ENCODE measurements around the gene PUS10.
A peak's percentile ranks its signal among the peaks of the same experiment; 100 is the strongest.
"Not testable (repeated sequence)": the region's sequence is repeated elsewhere in the genome, so short reads cannot be mapped to it uniquely, and the experiment has no call there.

Gene PUS10

DNA sequence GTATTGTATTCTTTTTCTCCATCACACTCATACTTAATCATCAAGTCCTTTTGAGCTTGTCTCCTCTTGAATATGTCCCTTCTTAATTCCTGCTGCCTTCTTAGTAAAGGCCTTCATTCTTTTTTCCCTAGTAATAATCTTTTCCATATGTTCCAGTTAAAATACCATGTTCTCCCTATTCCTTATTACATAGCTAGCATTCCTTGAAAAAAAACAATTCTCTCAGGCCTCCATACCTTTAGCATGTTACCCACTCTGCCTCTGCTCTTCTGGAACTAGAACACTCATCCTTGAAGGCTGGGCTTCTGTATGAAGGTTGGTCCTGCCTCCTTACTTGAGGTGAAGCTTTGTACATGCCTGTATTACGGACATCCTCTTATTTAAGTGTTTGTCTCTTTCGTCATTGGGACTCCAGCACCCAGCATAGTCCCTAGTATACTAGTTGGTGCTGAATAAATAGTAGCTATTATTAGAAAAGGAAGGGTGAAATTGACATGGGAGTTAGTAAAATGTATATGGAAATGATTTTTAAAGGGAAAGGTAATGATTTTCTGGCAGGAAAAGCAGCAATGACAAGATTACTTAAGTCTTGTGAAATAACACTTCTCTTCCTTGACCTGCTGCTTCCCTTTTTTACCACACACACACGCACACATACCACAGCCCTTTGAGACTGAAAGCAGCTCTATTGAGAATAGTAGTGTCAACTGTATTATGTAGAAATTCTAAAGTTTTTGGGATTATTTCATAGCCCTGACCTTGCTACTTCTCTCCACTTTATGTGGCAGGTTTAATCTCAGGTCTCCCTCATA, 91.1 kb downstream of the PUS10 start:
- DNase-seq (ENCODE audit: low read depth in 2 of 2) = peak; percentile 23 to 48
- H3K4me3 ChIP-seq (replicated peaks in 1 of 2; ENCODE audit: low read depth in 2 of 2, low read length in 2 of 2) = no peak overlapping the region
- TF ChIP-seq, protein P1, sequence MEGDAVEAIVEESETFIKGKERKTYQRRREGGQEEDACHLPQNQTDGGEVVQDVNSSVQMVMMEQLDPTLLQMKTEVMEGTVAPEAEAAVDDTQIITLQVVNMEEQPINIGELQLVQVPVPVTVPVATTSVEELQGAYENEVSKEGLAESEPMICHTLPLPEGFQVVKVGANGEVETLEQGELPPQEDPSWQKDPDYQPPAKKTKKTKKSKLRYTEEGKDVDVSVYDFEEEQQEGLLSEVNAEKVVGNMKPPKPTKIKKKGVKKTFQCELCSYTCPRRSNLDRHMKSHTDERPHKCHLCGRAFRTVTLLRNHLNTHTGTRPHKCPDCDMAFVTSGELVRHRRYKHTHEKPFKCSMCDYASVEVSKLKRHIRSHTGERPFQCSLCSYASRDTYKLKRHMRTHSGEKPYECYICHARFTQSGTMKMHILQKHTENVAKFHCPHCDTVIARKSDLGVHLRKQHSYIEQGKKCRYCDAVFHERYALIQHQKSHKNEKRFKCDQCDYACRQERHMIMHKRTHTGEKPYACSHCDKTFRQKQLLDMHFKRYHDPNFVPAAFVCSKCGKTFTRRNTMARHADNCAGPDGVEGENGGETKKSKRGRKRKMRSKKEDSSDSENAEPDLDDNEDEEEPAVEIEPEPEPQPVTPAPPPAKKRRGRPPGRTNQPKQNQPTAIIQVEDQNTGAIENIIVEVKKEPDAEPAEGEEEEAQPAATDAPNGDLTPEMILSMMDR (IDR thresholded peaks at IDR 0.05; ENCODE audit: low read depth, low read length) = no peak

DNA sequence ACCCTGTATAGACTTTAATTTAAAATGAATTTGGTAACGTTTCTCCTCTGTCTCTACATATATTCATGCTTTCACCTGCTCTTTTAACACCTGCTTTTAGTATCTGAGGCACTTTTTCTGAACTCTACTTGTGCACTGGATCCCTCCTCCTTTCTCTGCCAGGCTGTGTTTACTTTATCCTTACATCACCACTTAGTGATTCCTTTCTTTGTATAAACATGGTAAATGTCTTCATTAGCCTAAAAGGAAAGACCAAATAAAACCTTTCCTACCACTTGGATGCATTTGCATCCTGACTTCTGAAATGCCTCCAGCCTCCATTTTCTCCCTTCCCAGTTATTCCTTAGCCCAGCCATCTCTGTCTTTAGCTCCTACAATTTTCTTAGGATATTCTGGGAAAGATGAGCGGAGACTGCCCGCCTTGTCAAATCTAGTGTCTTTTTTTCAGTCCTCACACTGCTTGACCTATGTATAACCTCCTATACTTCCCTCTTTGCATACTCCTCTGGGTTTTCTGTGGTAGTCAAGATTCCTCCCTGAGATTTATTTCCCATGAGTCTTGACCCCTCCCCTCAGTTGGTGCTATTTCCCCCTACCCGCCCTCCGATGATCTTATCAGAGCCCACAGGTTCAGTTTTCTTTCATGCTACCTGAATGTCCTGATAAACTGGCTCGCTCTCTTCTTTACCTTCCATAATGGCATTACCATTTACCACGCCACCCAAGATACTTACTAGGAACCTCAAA, 91.9 kb downstream of the PUS10 start:
- TF ChIP-seq, protein P1 (IDR thresholded peaks at IDR 0.05; ENCODE audit: low read depth, low read length) = no peak
- no peak overlapping the region for H3K4me3 ChIP-seq (replicated peaks in 1 of 2; ENCODE audit: low read depth in 2 of 2, low read length in 2 of 2)
- no peak for DNase-seq (ENCODE audit: low read depth in 2 of 2)

DNA sequence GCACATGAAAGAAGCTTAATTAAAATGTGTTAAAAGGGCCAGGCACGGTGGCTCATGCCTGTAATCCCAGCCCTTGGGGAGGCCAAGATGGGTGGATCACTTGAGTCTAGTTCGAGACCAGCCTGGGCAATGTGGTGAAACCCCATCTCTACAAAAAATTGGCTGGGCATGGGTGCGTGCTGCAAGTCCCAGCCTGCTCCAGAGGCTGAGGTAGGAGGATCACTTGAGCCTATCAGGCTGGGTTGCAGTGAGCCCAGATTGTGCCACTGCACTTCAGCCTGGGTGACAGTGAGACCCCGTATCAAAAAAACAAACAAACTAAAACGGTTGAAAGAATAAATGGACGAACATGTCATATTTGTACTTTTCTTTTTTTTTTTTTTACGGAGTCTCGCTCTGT, 110.7 kb downstream of the PUS10 start:
- TF ChIP-seq, protein P1 (IDR thresholded peaks at IDR 0.05; ENCODE audit: low read depth, low read length) = no peak
- no peak overlapping the region for H3K4me3 ChIP-seq (replicated peaks in 1 of 2; ENCODE audit: low read depth in 2 of 2, low read length in 2 of 2)
- no peak for DNase-seq (ENCODE audit: low read depth in 2 of 2)

DNA sequence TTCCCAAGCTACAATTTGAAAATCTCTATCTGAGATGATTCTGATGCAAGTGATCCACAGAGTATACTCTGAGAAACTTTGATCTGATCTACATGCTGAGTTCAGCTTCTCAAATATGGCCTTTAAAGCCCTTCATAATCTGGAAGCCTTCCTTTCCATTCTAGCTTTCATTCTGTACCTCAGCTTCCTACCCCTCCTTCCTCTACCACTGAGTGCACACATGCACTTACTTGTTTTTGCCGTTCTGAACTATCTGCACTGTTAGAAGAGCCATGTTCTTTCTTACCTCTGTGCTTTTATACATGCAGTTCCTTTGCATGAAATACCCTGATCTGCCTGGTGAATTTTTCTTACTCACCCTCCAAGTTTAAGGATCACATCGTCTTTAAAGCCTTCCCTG, 111.7 kb downstream of the PUS10 start:
- H3K4me3 ChIP-seq (replicated peaks in 1 of 2; ENCODE audit: low read depth in 2 of 2, low read length in 2 of 2) = no peak overlapping the region
- TF ChIP-seq, protein P1 (IDR thresholded peaks at IDR 0.05; ENCODE audit: low read depth, low read length) = no peak
- no peak for DNase-seq (ENCODE audit: low read depth in 2 of 2)

DNA sequence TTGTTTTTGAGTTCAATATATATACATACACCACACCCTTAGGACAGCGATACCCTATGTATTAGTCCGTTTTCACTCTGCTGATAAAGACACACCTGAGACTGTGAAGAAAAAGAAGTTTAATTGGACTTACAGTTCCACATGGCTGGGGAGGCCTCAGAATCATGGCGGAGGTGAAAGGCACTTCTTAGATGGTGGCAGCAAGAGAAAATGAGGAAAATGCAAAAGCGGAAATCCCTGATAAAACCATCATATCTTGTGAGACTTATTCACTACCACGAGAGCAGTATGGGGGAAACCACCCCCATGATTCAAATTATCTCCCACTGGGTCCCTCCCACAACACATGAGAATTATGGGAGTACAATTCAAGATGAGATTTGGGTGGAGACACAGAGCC, 112.2 kb downstream of the PUS10 start:
- not testable (repeated sequence) for H3K4me3 ChIP-seq (replicated peaks in 1 of 2; ENCODE audit: low read depth in 2 of 2, low read length in 2 of 2); DNase-seq (ENCODE audit: low read depth in 2 of 2)

DNA sequence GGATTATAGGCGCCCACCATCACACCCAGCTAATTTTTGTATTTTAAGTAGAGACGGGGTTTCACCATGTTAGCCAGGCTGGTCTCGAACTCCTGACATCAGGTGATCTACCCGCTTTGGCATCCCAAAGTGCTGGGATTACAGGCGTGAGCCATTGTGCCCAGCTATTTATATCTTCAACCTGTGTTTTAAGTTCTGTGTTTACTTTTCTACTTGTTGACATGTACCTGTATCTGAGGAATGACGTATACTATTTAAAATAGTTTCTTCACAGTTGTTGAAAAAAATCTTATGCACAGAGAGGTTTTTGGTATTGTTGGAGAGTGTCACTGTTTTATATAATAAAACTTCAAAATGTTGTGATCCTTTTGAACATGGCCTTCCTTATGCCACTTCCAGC, 116.8 kb downstream of the PUS10 start:
- H3K4me3 ChIP-seq (replicated peaks in 1 of 2; ENCODE audit: low read depth in 2 of 2, low read length in 2 of 2); DNase-seq (ENCODE audit: low read depth in 2 of 2): not testable (repeated sequence)

DNA sequence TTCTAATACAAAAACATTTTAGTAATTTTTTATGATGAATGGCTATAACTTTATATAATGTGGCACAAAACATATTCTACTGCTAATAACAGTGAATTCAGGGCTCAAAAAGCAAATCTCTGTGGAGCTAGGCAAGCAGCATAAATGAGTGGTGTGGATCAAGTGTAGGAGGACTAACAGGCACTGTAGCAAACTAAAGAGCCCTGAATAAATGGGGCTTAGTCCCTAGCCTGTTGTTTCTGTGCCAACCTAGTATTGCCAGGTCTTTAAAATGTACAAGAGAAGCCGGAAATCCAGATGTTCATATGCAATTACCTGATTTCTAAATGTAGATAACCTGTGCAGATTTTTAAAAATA, 118.2 kb downstream of the PUS10 start:
- TF ChIP-seq, protein P1 (IDR thresholded peaks at IDR 0.05; ENCODE audit: low read depth, low read length) = no peak
- DNase-seq (ENCODE audit: low read depth in 2 of 2) = no peak
- H3K4me3 ChIP-seq (replicated peaks in 1 of 2; ENCODE audit: low read depth in 2 of 2, low read length in 2 of 2) = no peak overlapping the region
